Natural killer cell (primary cell): ENCODE measurements around the gene IPPK. TPM values are rescaled to one million over a fixed set of nuclear protein-coding genes. Genes with fewer than 3 reads are reported as not detected.

ENCODE experiments used
- ATAC-seq, 3 donors: fragments of 150-1000 bp in 2 of 3; fragments of 200-7000 bp in 1 of 3; cut with Tn5 transposase; 1 replicate in 1 of 3; 2 replicates in 2 of 3; pipeline ENCODE4 v1.10.0; 2021; ENCODE audit warnings: mild to moderate bottlenecking in 2 of 3, moderate library complexity in 2 of 3
- DNase-seq, 2 donors: peaks; one replicate each; pipeline versions ENCODE4 v3.0.0 to v3.0.0-alpha.2; 2013 to 2021; ENCODE audit warnings: mixed read lengths in 1 of 2
- H3K27ac ChIP-seq: one replicate; pipeline ENCODE4 v1.5.1; 2013; ENCODE audit warnings: mild to moderate bottlenecking, low read length
- H3K27me3 ChIP-seq: one replicate; pipeline ENCODE4 v1.6.1; 2013; ENCODE audit warnings: low read length; ENCODE audit not compliant: control insufficient read depth, insufficient read depth
- H3K36me3 ChIP-seq: one replicate; pipeline ENCODE4 v1.6.1; 2013; ENCODE audit warnings: low read length; ENCODE audit not compliant: control insufficient read depth, insufficient read depth
- H3K4me1 ChIP-seq: one replicate; pipeline ENCODE4 v1.6.1; 2013; ENCODE audit warnings: low read length; ENCODE audit not compliant: control insufficient read depth, insufficient read depth
- H3K4me3 ChIP-seq: one replicate; pipeline ENCODE4 v1.5.1; 2013; ENCODE audit warnings: low read length
- H3K9me3 ChIP-seq: one replicate; pipeline ENCODE4 v1.6.1; 2013; ENCODE audit warnings: low read length; ENCODE audit not compliant: control insufficient read depth, insufficient read depth
- H3K27ac Mint-ChIP-seq, 2 donors: one replicate each; pipeline ENCODE4 v1.8.0; 2022; ENCODE audit warnings: mild to moderate bottlenecking in 2 of 2, mixed read lengths in 2 of 2, moderate library complexity in 1 of 2
- H3K27me3 Mint-ChIP-seq, 2 donors: one replicate each; pipeline ENCODE4 v1.8.0; 2022; ENCODE audit warnings: low read depth in 2 of 2, mixed read lengths in 2 of 2
- H3K36me3 Mint-ChIP-seq: one replicate; pipeline ENCODE4 v1.8.0; 2022; ENCODE audit warnings: mixed read lengths
- H3K4me1 Mint-ChIP-seq, 2 donors: one replicate each; pipeline ENCODE4 v1.8.0; 2022; ENCODE audit warnings: mixed read lengths in 2 of 2
- H3K4me3 Mint-ChIP-seq: one replicate; pipeline ENCODE4 v1.8.0; 2022; ENCODE audit warnings: mild to moderate bottlenecking, moderate library complexity, mixed read lengths
- H3K9me3 Mint-ChIP-seq, 2 donors: one replicate each; pipeline ENCODE4 v1.8.0; 2022; ENCODE audit warnings: mixed read lengths in 2 of 2
- WGBS: methylation state at CpG from one replicate; pipeline ENCODE4 v1.1.7; 2013; ENCODE audit warnings: missing lambda C conversion rate; ENCODE audit not compliant: insufficient coverage; 5-methylcytosine and 5-hydroxymethylcytosine counted together
- intact Hi-C: fragments of 100-400 bp; cut with micrococcal nuclease; formaldehyde crosslinking; loops from one replicate; pipeline ENCODE4 v1.14.2; 2022
- total RNA-seq, 4 donors: library from RNA; stranded (reverse); fragments of 120-200 nt in 1 of 4; gene quantifications; one replicate each; pipeline versions ENCODE4 v1.2.3 to v1.2.4, GENCODE V29; 2013 to 2022
- TF ChIP-seq, protein P1 (sequence below): fragments of 200-600 bp; IDR thresholded peaks from one replicate; pipeline ENCODE4 v1.8.0; 2022; ENCODE audit warnings: antibody characterized with exemption

The IPPK gene
- total RNA-seq, 3 donors from 2014 or later (not counting 1 experiment from before 2014, with no cell fraction given) = 4.9 to 9.2 (median 6.7) TPM

DNA sequence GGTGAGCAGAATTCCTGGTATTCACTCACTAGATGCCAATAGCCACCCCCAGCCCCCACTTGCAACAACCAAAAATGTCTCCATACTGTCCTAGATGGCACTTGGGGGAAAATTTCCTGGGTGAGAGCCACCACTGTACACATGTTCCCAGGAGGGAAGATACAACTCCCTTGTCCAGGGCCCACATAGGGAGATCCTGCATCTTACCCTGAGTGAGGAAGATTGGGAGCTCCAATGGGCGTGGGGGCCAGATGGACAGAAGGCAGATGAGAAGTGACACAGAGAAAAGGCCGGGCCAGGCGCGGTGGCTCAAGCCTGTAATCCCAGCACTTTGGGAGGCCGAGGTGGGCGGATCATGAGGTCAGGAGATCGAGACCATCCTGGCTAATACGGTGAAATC is 12.3 kb upstream of the IPPK start:
- WGBS = 98% methylated on average over 6 of the region's 8 CpGs
- no peak overlapping the region for H3K4me3 Mint-ChIP-seq
- Histone ChIP-seq H3K4me3 (no peak overlapping the region), H3K27ac (no peak overlapping the region), H3K4me1 (no peaks in the 10 kb centered on the region), H3K9me3 (no peaks in the 10 kb centered on the region), H3K36me3 (no peaks in the 10 kb centered on the region), H3K27me3 (no peaks in the 10 kb centered on the region)
- no peaks in the 10 kb centered on the region for H3K4me1 Mint-ChIP-seq
- H3K27ac Mint-ChIP-seq = no peak overlapping the region
- H3K36me3 Mint-ChIP-seq = no peaks in the 10 kb centered on the region
- no peaks in the 10 kb centered on the region for H3K27me3 Mint-ChIP-seq
- DNase-seq (no peak), ATAC-seq (no peak)
- H3K9me3 Mint-ChIP-seq = no peaks in the 10 kb centered on the region
- TF ChIP-seq, protein P1, sequence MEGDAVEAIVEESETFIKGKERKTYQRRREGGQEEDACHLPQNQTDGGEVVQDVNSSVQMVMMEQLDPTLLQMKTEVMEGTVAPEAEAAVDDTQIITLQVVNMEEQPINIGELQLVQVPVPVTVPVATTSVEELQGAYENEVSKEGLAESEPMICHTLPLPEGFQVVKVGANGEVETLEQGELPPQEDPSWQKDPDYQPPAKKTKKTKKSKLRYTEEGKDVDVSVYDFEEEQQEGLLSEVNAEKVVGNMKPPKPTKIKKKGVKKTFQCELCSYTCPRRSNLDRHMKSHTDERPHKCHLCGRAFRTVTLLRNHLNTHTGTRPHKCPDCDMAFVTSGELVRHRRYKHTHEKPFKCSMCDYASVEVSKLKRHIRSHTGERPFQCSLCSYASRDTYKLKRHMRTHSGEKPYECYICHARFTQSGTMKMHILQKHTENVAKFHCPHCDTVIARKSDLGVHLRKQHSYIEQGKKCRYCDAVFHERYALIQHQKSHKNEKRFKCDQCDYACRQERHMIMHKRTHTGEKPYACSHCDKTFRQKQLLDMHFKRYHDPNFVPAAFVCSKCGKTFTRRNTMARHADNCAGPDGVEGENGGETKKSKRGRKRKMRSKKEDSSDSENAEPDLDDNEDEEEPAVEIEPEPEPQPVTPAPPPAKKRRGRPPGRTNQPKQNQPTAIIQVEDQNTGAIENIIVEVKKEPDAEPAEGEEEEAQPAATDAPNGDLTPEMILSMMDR = no peak
- intact Hi-C loops = no loop called here

- no peaks in the 10 kb centered on the region for H3K36me3 ChIP-seq
- no peaks in the 10 kb centered on the region for H3K4me1 ChIP-seq
- H3K36me3 Mint-ChIP-seq = no peaks in the 10 kb centered on the region
- no peaks in the 10 kb centered on the region for H3K4me1 Mint-ChIP-seq
- H3K9me3 ChIP-seq = no peaks in the 10 kb centered on the region
- no peaks in the 10 kb centered on the region for H3K27me3 ChIP-seq
- ATAC-seq = no peak
- DNase-seq = no peak
- no peak overlapping the region for H3K4me3 Mint-ChIP-seq
- intact Hi-C loops = no loop called here
- 95% methylated on average over 10 of the region's 12 CpGs for WGBS
- H3K27ac Mint-ChIP-seq = no peak overlapping the region
- no peaks in the 10 kb centered on the region for H3K27me3 Mint-ChIP-seq
- TF ChIP-seq, protein P1 = no peak
- H3K27ac ChIP-seq = no peak overlapping the region
- no peak overlapping the region for H3K4me3 ChIP-seq
- no peaks in the 10 kb centered on the region for H3K9me3 Mint-ChIP-seq
These were observed 10.5 kb upstream of the IPPK start for GRCh38 chr9:92680166-92681119.

DNA sequence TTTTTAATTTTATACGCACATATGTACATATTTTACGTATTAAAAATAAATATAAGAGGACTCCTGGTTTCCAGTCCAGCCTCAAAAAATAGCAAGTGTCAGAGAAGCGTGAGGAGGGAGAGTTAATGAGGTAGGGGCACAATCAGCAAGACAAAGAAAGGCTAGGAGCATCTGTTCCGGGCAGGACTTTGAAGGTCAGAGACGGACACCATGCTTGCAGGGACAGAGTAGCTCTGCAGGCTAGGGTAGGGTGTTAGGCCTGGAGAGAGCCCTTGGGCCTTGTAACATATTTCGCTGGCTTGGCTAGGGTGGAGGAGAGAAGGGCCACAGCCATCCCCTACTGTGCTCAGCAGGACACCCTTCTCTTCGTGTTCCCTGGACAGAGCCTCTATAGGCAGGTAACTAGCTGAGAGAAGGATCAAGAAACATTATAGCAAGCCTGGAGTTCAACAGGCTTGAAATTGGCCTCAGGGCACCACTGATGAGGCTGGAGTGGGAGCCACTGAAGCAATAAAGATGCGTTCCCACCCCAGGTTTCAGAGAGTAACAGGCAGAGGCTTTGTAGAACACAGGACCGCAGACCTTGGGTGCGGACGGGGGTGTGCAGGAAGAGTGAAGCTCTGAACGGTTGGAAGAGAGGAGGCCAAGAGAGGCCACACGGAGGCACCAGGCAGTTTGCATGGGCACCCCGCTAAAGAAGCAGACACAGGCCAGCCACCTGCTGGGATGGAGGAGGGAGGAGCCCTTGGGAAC is 9.7 kb upstream of the IPPK start:
- 96% methylated on average over 13 of the region's 14 CpGs for WGBS
- no peak overlapping the region for H3K4me3 ChIP-seq
- Mint-ChIP-seq H3K4me1 (no peaks in the 10 kb centered on the region), H3K27me3 (no peaks in the 10 kb centered on the region), H3K9me3 (no peaks in the 10 kb centered on the region), H3K36me3 (no peaks in the 10 kb centered on the region), H3K27ac (no peak overlapping the region), H3K4me3 (no peak overlapping the region)
- H3K36me3 ChIP-seq = no peaks in the 10 kb centered on the region
- no peaks in the 10 kb centered on the region for H3K27me3 ChIP-seq
- no peaks in the 10 kb centered on the region for H3K4me1 ChIP-seq
- TF ChIP-seq, protein P1 = no peak
- no peak overlapping the region for H3K27ac ChIP-seq
- no peaks in the 10 kb centered on the region for H3K9me3 ChIP-seq
- ATAC-seq = no peak
- intact Hi-C loops = no loop called here
- DNase-seq = no peak
